ENCODE data around the gene ELMO1. TPM values are rescaled to one million over a fixed set of nuclear protein-coding genes. Genes with fewer than 3 reads are reported as not detected.

Gene ELMO1
- total and polyA plus RNA-seq, 2 experiments from 2014 or later = 6.5 to 24.9 TPM

DNA sequence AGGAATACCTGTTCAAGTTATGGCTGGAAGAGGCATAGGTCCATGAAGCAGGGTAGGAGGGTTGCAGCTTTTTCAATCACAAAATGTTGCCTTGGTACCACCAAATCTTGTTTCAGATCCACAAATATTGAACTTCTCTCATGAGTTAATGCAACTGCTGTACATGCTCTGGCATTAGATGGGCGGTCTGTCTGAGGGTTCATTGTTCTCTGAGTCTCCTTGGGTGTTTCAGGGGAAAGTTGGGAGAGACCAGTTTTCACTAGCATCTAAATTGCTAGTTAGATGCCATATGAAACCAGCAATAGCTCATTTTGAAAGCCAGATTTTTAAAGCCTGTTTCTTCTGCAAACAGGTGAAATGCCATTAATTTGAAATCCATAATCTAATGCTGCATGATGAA lies 27.8 kb upstream of the ELMO1 start:
- no peaks in the 10 kb centered on the region for H3K36me3 Mint-ChIP-seq (ENCODE audit: low read depth)
- DNase-seq (ENCODE audit: low spot score) = no peak
- Histone ChIP-seq H3K9me2 (ENCODE audit: insufficient read depth) (no peaks in the 10 kb centered on the region), H3K4me1 (ENCODE audit: insufficient read depth) (peaks cover 6% of the 10 kb centered on the region; the same call in 1 of the 2 replicates), H3K79me2 (replicated peaks; ENCODE audit: insufficient read depth) (no peaks in the 10 kb centered on the region), H3F3A (replicated peaks; ENCODE audit: low read depth) (no peaks in the 10 kb centered on the region), H3K27me3 (ENCODE audit: insufficient read depth) (no peaks in the 10 kb centered on the region), H4K20me1 (replicated peaks; ENCODE audit: insufficient read depth) (no peaks in the 10 kb centered on the region), H3K27ac (ENCODE audit: low read depth) (no peak overlapping the region), H3K4me2 (no peak overlapping the region), H2AFZ (no peak overlapping the region), H3K4me3 (no peak overlapping the region), H3K36me3 (ENCODE audit: insufficient read depth) (no peaks in the 10 kb centered on the region)
- no peak overlapping the region for H3K27ac Mint-ChIP-seq
- no peak overlapping the region for H3K4me3 Mint-ChIP-seq
- peaks cover 13% of the 10 kb centered on the region for H3K4me1 Mint-ChIP-seq
- H3K27me3 Mint-ChIP-seq (ENCODE audit: insufficient read depth, low read depth, poor library complexity) = no peaks in the 10 kb centered on the region
- no peak for ATAC-seq
- H3K9me3 Mint-ChIP-seq = no peaks in the 10 kb centered on the region
- TF ChIP-seq STAT1 (IDR thresholded peaks at IDR 0.05; ENCODE audit: unreplicated experiment) (no peak), NANOG (IDR thresholded peaks at IDR 0.05; ENCODE audit: borderline replicate concordance) (no peak), POLR2AphosphoS5 (IDR thresholded peaks at IDR 0.05; ENCODE audit: low read depth) (no peak), CREB1 (CRISPR knock-in tag; IDR thresholded peaks at IDR 0.05; ENCODE audit: low read depth) (no peak), ZNF331 (CRISPR knock-in tag; IDR thresholded peaks at IDR 0.05; ENCODE audit: low read depth) (no peak), EZH2phosphoT487 (IDR thresholded peaks at IDR 0.05; ENCODE audit: unreplicated experiment) (no peak), ZNF114 (CRISPR knock-in tag; IDR thresholded peaks at IDR 0.05) (no peak), EZH2 (IDR thresholded peaks at IDR 0.05; ENCODE audit: low read depth, unreplicated experiment) (no peak), JUNB (IDR thresholded peaks at IDR 0.05; ENCODE audit: unreplicated experiment) (no peak)
- TF ChIP-seq, protein P1, sequence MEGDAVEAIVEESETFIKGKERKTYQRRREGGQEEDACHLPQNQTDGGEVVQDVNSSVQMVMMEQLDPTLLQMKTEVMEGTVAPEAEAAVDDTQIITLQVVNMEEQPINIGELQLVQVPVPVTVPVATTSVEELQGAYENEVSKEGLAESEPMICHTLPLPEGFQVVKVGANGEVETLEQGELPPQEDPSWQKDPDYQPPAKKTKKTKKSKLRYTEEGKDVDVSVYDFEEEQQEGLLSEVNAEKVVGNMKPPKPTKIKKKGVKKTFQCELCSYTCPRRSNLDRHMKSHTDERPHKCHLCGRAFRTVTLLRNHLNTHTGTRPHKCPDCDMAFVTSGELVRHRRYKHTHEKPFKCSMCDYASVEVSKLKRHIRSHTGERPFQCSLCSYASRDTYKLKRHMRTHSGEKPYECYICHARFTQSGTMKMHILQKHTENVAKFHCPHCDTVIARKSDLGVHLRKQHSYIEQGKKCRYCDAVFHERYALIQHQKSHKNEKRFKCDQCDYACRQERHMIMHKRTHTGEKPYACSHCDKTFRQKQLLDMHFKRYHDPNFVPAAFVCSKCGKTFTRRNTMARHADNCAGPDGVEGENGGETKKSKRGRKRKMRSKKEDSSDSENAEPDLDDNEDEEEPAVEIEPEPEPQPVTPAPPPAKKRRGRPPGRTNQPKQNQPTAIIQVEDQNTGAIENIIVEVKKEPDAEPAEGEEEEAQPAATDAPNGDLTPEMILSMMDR (conservative IDR thresholded peaks at IDR 0.05; ENCODE audit: low read depth in 2 of 2) = no peak
- TF ChIP-seq, protein P2, sequence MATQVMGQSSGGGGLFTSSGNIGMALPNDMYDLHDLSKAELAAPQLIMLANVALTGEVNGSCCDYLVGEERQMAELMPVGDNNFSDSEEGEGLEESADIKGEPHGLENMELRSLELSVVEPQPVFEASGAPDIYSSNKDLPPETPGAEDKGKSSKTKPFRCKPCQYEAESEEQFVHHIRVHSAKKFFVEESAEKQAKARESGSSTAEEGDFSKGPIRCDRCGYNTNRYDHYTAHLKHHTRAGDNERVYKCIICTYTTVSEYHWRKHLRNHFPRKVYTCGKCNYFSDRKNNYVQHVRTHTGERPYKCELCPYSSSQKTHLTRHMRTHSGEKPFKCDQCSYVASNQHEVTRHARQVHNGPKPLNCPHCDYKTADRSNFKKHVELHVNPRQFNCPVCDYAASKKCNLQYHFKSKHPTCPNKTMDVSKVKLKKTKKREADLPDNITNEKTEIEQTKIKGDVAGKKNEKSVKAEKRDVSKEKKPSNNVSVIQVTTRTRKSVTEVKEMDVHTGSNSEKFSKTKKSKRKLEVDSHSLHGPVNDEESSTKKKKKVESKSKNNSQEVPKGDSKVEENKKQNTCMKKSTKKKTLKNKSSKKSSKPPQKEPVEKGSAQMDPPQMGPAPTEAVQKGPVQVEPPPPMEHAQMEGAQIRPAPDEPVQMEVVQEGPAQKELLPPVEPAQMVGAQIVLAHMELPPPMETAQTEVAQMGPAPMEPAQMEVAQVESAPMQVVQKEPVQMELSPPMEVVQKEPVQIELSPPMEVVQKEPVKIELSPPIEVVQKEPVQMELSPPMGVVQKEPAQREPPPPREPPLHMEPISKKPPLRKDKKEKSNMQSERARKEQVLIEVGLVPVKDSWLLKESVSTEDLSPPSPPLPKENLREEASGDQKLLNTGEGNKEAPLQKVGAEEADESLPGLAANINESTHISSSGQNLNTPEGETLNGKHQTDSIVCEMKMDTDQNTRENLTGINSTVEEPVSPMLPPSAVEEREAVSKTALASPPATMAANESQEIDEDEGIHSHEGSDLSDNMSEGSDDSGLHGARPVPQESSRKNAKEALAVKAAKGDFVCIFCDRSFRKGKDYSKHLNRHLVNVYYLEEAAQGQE (IDR thresholded peaks at IDR 0.05; ENCODE audit: unreplicated experiment) = no peak
- TF ChIP-seq, protein P3, sequence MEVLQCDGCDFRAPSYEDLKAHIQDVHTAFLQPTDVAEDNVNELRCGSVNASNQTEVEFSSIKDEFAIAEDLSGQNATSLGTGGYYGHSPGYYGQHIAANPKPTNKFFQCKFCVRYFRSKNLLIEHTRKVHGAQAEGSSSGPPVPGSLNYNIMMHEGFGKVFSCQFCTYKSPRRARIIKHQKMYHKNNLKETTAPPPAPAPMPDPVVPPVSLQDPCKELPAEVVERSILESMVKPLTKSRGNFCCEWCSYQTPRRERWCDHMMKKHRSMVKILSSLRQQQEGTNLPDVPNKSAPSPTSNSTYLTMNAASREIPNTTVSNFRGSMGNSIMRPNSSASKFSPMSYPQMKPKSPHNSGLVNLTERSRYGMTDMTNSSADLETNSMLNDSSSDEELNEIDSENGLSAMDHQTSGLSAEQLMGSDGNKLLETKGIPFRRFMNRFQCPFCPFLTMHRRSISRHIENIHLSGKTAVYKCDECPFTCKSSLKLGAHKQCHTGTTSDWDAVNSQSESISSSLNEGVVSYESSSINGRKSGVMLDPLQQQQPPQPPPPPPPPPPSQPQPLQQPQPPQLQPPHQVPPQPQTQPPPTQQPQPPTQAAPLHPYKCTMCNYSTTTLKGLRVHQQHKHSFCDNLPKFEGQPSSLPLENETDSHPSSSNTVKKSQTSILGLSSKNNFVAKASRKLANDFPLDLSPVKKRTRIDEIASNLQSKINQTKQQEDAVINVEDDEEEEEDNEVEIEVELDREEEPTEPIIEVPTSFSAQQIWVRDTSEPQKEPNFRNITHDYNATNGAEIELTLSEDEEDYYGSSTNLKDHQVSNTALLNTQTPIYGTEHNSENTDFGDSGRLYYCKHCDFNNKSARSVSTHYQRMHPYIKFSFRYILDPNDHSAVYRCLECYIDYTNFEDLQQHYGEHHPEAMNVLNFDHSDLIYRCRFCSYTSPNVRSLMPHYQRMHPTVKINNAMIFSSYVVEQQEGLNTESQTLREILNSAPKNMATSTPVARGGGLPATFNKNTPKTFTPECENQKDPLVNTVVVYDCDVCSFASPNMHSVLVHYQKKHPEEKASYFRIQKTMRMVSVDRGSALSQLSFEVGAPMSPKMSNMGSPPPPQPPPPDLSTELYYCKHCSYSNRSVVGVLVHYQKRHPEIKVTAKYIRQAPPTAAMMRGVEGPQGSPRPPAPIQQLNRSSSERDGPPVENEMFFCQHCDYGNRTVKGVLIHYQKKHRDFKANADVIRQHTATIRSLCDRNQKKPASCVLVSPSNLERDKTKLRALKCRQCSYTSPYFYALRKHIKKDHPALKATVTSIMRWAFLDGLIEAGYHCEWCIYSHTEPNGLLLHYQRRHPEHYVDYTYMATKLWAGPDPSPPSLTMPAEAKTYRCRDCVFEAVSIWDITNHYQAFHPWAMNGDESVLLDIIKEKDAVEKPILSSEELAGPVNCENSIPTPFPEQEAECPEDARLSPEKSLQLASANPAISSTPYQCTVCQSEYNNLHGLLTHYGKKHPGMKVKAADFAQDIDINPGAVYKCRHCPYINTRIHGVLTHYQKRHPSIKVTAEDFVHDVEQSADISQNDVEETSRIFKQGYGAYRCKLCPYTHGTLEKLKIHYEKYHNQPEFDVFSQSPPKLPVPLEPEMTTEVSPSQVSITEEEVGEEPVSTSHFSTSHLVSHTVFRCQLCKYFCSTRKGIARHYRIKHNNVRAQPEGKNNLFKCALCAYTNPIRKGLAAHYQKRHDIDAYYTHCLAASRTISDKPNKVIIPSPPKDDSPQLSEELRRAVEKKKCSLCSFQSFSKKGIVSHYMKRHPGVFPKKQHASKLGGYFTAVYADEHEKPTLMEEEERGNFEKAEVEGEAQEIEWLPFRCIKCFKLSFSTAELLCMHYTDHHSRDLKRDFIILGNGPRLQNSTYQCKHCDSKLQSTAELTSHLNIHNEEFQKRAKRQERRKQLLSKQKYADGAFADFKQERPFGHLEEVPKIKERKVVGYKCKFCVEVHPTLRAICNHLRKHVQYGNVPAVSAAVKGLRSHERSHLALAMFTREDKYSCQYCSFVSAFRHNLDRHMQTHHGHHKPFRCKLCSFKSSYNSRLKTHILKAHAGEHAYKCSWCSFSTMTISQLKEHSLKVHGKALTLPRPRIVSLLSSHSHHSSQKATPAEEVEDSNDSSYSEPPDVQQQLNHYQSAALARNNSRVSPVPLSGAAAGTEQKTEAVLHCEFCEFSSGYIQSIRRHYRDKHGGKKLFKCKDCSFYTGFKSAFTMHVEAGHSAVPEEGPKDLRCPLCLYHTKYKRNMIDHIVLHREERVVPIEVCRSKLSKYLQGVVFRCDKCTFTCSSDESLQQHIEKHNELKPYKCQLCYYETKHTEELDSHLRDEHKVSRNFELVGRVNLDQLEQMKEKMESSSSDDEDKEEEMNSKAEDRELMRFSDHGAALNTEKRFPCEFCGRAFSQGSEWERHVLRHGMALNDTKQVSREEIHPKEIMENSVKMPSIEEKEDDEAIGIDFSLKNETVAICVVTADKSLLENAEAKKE (CRISPR knock-in tag; IDR thresholded peaks at IDR 0.05) = no peak
- TF ChIP-seq, protein P4, sequence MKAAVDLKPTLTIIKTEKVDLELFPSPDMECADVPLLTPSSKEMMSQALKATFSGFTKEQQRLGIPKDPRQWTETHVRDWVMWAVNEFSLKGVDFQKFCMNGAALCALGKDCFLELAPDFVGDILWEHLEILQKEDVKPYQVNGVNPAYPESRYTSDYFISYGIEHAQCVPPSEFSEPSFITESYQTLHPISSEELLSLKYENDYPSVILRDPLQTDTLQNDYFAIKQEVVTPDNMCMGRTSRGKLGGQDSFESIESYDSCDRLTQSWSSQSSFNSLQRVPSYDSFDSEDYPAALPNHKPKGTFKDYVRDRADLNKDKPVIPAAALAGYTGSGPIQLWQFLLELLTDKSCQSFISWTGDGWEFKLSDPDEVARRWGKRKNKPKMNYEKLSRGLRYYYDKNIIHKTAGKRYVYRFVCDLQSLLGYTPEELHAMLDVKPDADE (IDR thresholded peaks at IDR 0.05) = no peak

Measured in GM23338 (cell line).